AG20443 (cell line): ENCODE measurements around the gene PSORS1C2.
"Not testable (repeated sequence)": the region's sequence is repeated elsewhere in the genome, so short reads cannot be mapped to it uniquely, and the experiment has no call there.

ENCODE experiments used
- DNase-seq: peaks from one replicate; pipeline ENCODE4 v3.0.0; 2012; ENCODE audit warnings: low spot score, mixed read lengths

Gene PSORS1C2

DNA sequence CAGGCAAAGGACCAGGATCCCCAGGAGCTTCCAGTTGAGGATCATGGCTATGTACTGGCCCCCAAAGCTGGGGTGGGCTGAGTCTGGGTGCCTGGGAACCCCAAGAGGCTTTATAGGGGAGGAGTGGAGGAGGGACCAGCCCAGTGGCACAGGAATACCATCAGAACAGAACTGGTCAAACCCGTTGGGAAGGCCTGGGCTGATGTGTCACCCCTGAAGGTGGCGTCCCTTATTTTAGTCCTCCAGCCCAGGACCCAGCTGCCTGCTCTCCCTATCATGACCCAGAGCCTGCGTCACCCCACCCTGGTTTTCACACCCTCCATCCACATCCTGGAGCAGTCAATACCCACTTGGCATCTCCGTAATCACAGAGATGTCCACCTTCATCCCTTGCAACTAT is at the start of gene PSORS1C2:
Gene PSORS1C2, minus strand, starts transcription at position 85 of the 400 bp plus-strand sequence. Its CDS starts 40 bp downstream, at position 45.
- no peak for DNase-seq

DNA sequence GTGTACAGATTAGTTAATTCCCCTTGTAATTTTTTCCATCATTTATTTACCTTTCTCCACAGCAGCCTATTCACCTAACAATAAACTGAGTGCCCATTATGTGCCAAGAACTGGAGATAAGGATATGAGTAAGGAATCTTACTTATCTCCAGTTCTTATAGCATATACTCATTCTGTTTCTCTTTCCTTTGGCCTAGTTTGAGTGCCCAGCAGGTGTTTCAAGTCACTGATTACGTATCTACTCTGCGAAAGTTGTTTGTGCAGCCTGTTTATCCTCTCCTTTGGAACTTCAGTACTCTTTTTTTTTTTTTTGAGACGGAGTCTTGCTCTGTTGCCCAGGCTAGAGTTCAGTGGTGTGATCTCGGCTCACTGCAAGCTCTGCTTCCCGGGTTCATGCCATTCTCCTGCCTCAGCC is 48.9 kb upstream of the PSORS1C2 start:
- no peak for DNase-seq

DNA sequence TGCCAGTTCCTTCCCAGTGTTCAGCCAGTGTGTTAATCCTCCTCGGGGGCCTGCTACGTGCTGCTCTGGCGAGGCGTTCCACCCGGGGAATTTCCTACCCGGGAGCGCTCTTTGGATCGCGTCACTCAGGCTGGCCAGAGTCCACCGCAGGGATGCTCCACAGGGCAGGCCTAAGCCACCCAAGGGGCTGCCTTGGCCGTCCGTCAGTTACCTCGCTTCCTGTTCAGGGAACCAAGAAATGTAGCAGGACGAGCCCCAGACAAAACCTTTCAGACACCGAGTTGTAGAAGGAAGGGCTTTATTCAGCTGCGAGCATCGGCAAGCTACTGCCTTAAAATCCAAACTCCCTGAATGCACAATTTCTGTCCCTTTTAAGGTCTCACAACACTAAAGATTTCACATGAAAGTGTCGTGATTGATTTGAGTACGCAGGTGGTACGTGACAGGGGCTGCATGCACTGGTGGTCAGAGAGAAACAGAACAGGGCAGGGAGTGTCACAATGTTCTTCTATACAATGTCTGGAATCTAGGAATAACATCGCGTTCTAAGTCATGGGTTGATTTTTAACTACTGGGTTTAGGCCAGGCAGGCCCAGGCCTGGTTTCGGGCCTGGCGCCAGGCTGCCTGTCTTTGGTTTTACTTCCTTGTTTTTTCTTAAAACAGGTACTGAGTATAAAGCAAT is 47.3 kb upstream of the PSORS1C2 start:
- no peak for DNase-seq

DNA sequence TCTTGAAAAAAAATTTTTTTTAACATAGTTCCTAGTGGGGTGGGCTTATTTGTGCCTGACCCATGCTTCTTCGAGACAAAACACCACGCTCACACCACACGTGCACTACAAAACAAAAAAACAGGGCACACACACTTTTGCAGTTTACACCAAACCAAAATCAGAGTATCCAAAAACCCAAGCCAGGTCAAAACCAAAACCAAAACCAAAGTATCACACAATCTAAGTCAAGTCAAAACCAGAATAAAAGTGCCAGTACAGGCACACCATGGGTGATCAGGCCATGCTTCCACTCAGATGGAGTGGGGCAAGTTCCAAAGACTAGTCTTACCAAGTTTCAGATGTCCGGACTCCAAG is 46.8 kb upstream of the PSORS1C2 start:
- DNase-seq = not testable (repeated sequence)

DNA sequence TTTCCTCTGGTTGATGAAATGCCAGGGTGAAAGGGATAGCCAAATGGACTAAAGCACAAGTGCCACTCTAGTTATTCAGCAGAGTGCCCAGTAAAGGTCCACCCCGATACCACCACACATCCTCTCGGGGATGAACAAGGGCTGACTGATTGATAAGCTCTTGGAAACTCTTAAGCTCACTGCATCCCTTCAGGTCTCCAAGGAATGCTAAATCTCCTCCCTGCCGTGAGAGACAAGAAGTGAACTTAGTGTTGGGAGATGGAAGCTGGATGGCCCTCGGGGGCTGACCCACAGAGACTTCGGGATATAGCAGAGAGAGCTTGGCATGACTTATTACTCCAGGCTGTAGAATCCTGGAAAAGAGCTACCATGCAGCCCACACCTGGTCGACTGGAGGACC is 45.0 kb upstream of the PSORS1C2 start:
- DNase-seq = not testable (repeated sequence)

DNA sequence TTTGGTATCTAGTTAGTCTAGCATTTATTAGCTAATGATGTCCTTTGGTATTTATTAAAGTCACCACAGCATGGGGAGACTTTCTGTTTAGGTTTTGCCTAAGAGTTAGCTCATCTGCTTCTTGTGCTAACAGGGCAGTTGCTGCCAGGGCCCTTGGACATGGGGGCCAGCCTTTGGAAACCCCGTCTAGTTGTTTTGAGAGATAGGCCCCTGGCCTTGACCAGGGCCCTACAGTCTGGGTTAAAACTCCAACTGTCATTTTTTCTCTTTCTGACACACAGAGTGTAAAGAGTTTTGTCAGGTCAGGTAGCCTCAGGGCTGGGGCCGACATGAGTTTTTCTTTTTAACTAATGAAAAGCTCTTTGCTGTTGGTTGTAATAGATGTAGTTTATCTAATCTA is 44.4 kb upstream of the PSORS1C2 start:
- DNase-seq = not testable (repeated sequence)

DNA sequence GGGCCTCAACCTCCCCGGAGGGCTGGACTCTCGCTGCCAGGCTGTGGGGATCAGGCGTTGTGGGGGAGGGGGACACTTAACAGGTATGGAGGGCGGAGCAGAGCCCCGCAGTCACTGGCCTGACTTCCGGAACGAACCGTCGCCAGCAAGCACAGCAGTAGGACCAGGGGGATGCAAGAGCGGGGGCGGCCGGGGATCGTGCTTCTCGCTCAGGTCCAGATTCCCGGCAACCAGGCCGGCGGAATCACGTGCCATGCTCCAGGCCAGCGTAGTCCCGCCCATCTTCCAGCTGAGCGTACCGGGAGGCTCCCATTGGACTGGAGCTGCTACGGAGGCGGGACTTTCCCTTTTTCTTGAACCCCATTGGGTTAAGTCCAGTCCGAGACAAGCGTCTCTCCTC is 41.6 kb upstream of the PSORS1C2 start:
- peak; percentile 99 for DNase-seq

DNA sequence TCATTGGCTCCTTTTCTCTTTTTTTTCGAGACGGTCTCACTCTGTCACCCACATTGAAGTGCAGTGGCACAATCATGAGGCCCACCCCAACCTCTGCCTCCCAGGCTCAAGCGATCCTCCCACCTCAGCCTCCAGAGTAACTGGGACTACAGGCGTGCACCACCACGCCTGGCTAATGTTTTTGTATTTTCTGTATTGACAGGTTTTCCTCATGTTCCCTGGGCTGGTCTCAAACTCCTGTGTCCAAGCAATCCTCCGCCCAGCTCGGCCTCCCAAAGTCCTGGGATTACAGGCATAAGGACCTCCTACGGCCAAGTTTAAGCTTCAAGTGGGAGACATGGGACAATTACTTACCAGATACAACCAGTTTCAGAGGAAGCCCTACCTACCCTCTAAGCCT is 41.0 kb upstream of the PSORS1C2 start:
- no peak for DNase-seq

DNA sequence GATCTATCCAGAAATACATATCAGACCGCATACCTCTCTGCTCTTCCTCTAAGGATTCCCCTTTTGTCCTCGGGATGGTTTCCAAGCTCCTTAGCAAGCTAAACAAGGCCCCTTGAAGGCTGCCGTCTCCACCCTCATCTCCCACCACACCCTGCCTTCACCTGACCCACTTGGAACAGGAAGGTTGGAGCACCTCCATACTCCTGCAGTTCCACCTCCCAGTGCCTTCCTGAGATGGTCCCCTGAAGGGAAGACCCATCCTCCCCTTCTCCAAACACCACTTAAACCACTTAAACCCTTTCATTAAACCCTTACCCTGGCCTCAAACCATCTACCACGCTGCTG is 40.1 kb upstream of the PSORS1C2 start:
- DNase-seq = no peak

DNA sequence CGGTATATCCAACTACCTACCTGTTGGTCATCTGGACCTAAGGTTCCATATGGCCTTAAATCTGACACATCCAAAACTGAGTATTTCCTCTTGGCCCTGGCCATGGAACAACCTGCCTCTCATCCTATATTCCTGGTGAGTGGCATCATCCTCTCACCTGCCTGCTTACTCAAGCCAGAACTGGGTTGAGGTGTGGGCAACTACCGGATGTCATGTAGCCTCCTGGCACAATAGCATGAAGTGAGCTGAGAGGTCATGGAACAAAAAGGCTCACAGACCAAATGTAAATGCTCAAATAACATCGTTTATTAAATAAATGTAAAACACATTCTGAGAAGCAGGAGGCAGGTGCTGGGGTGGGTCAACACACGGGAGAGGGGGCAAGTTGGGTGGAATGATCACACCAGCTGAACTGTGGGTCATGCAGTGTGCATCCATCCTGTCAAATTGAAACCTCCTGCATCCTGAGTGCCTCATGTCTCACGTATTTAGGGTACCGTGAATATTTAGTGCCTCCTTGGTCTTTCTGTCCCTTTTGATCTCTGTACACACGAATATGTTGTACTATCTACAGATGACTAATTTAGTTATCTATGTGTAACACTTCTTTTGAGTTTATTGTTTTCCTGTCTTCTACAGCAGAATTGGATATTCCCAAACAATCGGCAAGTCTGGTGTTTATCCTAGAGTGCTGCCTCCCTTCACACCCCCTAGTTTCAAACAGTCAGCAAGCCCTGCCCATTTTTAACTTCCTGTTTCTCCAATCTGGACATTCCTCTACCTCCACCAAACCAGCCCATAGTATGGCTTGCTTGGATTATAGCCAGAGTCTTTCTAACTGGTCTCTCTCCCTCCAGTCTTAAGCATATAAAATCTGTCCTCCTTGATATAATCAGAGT is 39.5 kb upstream of the PSORS1C2 start:
- no peak for DNase-seq

DNA sequence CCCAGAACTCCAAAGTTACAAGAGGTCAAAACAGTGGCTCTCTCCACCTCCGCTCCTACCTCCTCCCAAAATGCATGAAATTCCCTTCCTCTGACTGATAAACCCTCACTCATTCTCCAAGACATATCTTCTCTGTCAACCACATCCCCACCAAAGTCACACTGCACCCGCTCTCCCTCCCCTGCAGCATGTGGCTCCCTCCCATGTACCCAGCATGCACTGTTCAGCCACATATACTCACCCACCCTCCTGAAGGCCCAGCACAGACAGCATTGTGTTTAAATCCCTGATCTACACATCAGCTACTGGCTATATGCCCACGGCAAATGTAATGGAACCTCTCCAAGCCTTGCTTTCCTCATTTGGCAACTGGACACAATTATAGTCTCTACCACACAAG is 37.1 kb upstream of the PSORS1C2 start:
- DNase-seq = peak; percentile 85

DNA sequence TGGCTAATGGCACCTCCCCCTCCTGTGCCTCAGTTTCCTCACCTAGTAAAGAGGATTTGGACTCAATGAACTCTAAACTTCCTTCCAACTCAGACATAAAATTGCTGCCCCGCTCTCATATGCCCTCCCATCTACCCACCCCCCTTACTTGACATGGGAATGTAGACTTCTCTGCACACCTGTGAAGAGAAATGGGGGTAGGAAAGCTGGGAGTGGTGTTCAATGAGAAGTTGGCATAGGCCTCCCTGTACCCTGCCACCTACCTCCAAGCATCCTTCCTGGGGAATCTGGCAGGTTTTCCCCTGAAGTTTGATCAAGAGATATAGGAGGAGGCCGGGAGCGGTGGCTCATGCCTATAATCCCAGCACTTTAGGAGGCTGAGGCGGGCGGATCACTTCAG is 35.5 kb upstream of the PSORS1C2 start:
- no peak for DNase-seq

DNA sequence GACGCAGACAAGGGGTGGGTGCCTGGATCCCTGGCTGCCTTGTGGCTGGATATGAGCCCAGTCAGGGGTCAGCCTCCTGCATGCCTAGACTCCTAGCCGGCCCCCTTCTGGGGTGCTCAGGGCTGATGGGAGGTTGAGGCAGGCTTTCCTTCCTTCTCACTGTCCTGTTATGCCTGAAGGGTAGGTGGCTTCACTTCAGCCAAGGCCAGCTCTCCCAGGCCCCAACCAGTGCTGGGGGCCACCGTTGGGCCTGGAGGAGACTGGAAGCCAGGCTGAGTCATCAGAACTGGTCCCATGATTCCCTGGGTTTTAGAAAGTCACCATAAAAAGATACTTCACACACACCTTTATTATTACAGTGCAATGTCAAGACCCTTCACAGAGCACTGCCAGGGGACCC is 34.5 kb upstream of the PSORS1C2 start:
- no peak for DNase-seq

DNA sequence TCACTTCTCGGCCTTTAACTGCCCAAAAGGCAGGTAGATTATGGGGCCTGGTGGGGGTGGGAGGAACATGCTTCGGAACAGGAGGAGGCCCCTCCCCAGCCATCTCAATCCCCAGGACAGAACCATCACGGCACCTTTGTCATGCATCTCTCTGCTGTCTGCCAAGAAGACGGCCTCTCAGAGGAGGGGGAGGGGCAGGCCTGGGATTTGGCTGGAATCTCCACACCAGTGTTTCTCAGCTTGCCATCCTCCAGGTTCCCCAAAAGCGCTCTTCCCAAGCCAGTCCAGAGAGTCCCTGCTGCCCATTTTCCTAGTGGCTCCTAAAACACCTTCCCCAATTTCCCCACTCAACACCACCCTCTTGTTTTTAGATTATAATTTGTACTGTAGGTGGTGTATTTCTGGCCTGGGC is 34.1 kb upstream of the PSORS1C2 start:
- DNase-seq = no peak

DNA sequence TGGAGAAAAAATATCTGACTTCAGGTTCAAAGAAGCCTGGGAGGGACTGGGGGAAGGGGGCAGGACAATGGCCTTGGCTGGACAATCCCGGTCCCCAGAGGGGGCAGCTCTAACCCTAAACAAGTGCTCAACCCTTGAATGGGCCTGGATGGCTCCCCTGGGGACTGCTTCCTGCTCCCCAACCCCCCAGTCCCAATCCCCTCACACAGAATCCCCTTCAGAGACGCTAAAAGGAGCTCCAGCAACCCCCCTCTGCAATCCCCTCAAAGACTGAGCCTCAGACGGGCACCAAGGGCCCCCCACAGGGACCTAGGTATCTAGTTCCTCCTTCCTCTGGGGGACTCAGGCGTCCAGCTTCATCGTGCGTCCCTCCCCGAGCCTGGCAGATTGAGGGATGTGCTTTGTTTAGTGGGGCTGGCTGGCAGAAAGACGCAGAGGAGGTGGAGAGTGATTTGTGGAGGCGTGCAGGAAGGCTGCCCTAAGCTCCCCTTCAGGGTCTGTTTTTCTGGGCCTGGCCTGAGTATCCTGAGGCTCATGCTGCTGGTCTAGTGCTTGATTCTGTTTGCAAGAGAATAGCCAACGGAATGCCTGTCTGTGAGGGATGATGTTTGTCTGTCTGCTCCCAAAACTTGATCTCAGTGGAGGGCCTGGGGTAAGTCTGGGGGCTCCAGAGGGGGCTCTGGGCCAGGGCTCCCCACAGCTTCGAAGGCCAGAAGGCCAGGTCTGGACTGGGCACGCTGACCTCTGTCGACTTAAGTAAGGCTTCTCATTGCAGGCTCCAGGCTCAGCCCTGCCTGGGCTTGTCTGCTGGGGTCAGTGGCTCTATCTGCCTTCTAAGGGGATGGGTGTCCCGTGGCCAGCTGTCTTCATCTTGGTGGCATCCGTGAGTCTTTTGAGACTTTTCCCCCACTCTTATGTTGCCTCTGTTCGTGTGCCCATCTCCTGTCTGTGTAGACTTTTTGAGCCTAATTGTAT is 33.4 kb upstream of the PSORS1C2 start:
- no peak for DNase-seq

DNA sequence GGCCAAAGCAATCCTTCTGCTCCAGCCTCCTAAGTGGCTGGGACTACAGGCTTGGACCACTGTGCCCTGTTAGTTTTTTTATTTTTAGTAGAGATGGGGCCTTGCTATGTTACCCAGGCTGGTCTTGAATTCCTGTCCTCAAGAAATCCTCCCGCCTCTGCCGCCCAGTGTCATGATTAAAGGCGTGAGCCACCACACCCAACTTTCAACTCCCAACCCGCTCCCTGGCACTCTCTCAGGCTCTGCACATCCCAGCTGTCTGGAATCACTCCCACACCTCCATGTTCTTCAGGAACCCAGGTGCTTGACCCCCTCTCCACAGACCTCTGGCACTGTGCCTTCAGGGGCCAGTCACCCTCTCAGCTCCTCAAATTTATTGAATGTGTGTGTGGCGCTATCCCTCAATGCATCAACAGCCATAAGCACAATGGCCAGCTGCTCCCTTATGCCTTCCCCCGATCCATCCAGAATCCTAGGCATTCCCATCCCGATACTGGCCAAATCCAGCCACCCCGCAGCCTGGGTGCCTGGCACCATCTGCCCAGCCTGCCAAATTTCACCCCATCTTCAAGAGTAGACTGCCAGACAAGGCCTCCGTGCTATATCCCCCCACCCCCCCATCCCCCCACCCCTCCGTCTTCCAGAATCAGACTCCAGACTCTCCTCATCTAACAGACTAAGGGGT is 32.3 kb upstream of the PSORS1C2 start:
- no peak for DNase-seq

DNA sequence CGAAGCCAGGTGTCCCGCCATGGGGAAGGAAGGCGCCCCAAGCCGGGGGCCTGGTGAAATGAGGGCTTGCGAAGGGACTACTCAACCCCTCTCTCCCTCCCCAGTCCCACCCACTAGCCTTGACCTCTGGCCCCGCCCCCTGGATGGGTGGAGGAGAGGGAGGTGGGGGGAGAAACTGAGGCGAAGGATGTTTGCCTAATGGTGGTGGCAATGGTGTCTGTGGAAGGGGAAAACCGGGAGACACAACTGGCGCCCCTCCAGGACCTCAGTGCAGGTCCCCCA is 31.7 kb upstream of the PSORS1C2 start, which contains the start of gene POU5F1:
Gene POU5F1, minus strand, starts transcription at position 83 of the 282 bp plus-strand sequence. Its CDS starts 62 bp downstream, at position 21.
- no peak for DNase-seq

DNA sequence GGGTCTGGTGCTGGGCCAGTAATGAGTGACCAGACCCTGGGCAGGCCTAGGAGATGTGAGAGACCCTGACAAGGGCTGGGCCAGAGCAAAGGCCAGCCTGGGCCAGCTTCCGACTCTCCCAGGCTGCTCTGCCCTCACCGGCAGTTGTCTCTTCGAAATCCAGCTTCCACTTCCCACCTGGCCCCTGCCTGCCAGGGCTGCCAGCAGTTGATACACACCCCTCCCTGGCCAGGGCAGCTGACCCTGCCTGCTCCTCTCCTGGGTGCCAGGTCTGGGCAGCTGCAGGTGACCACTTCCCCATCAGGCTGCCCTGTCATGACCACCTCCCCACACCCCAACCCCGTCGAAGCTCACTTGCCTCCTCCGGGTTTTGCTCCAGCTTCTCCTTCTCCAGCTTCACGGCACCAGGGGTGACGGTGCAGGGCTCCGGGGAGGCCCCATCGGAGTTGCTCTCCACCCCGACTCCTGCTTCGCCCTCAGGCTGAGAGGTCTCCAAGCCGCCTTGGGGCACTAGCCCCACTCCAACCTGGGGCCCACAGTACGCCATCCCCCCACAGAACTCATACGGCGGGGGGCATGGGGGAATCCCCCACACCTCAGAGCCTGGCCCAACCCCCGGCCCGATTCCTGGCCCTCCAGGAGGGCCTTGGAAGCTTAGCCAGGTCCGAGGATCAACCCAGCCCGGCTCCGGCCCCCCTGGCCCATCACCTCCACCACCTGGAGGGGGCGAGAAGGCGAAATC is 31.2 kb upstream of the PSORS1C2 start:
- not testable (repeated sequence) for DNase-seq

DNA sequence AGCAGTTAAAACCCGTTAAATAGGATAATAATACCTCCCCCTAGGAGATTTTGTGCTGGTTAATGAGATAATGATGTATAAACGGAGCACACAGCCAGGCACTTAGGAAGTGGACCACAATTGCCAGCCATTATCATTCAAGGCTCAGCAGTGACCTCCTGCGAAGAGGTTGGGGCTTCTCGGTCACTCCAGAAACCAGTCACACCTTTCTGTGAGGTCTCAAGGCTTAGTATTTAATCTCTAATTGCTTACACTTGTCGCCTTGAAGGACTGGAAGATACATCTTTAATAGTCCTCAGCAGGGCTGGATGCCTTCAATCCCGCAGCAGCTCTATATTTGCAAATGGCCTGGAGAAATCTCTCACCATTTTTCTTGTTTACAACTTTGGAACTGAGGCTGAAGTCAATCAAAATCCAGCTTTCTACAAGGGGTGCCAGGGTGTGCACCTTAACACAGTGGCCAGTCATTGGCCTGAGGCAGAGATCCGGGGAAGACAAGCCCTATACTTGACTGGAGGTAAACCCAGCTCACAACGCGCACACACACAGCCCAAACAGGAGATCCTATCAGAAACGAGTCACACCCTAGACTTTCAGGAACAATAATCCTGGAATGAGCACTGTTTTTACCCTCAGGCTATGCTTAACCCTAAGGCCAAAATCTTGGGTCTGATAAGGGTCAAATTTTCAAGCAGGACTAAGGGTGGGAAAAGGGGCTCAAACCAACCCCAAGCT is 30.4 kb upstream of the PSORS1C2 start:
- no peak for DNase-seq

DNA sequence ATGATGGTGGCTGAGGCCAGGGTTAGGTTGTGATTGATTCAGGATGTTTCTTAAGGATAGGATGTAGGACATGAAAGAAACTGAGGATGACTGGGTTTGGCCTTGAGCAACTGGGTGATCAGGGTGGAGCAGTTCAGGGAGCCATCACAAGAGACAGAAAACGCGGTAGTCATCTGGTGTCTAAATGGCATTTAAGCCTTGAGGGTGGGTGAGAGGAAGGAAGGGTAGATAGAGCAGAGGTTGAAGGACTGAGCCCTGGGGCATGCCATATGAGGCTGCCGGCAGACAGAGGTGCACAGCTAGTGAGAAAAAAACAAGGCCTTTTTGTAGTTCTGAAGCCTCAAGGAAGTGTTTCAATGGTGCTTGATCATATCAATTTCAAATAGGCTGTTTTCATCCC is 29.7 kb upstream of the PSORS1C2 start:
- DNase-seq = no peak
